Measurements from ENCODE around the gene TMPRSS7.
"Not testable (repeated sequence)": the region's sequence is repeated elsewhere in the genome, so short reads cannot be mapped to it uniquely, and the experiment has no call there.

DNA sequence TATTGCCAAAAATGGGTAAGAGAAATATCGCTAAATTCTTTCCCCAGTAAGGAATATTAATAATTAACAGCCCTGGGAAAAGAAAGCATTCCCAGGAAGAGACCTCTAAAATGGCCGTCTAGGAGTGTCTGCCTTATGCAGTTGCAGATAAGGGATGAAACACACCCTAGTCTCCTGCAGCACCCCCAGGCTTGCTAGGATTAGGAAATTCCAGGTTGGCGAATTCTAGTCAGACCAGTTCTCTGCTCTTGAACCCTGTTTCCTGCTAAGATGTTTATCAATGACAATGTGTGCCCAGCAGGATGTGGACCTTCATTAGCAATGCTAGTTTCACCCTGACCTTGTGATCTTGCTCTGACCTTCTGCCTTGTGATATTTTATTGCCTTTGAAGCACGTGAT lies 2.7 kb downstream of the TMPRSS7 start:
- TF ChIP-seq POLR2A, POLR2AphosphoS5 (IDR thresholded peaks at IDR 0.05): not testable (repeated sequence)
